ENCODE data around the gene APOA5. TPM values are rescaled to one million over a fixed set of nuclear protein-coding genes. Genes with fewer than 3 reads are reported as not detected.

The APOA5 gene
- total RNA-seq, 1 experiment from 2014 or later: not detected

- no TSS peak for BruUV-seq (replicated peaks)
- H3K79me2 ChIP-seq (ENCODE audit: low read length): no peaks in the 10 kb centered on the region
- DNase-seq (no peak), ATAC-seq (no peak)
- no peaks in the 10 kb centered on the region for H3F3A ChIP-seq (ENCODE audit: low read length, unreplicated experiment)
- H4K20me1 ChIP-seq (ENCODE audit: low read length): no peaks in the 10 kb centered on the region
- H3K27ac ChIP-seq (ENCODE audit: low read length): no peak within 1 kb of the TSS
- no peak within 1 kb of the TSS for H3K4me3 ChIP-seq (ENCODE audit: low read length)
- POLR2A ChIA-PET (ENCODE audit: unreplicated experiment): interaction anchor here (0.6 kb wide), 1 partner anchor 30 kb away, joined by 3 read pairs; no protein-coding TSS in a partner anchor
- no peaks in the 10 kb centered on the region for H3K9me3 ChIP-seq (ENCODE audit: low read length)
- H3K4me1 ChIP-seq (ENCODE audit: insufficient read depth, low read length): peaks cover 7% of the 10 kb centered on the region
- no peaks in the 10 kb centered on the region for H3K27me3 ChIP-seq (ENCODE audit: low read length)
- H3K36me3 ChIP-seq (ENCODE audit: low read depth, low read length): no peaks in the 10 kb centered on the region
- H3K4me2 ChIP-seq (ENCODE audit: low read length): peak within 1 kb of the TSS; percentile 89; the same call in 1 of the 2 replicates
- intact Hi-C loops (cut with micrococcal nuclease): loop anchor here (5.0 kb wide), 1 partner anchor 65 kb away; the partner anchor contains the start of gene BUD13
- no peak within 1 kb of the TSS for H3K9ac ChIP-seq (ENCODE audit: low read length)
- H2AFZ ChIP-seq (ENCODE audit: low read length): no peak within 1 kb of the TSS
- H3K9me2 ChIP-seq (replicated peaks; ENCODE audit: low read length): no peaks in the 10 kb centered on the region
- CTCF ChIA-PET: interaction anchor here (2.3 kb wide), 1 partner anchor 50 kb away, joined by 16 read pairs; the partner anchor contains the start of gene ZPR1
- TF ChIP-seq EZH2 (IDR thresholded peaks at IDR 0.05; ENCODE audit: low read length, unreplicated experiment): no peak
- TF ChIP-seq CTCF (conservative IDR thresholded peaks at IDR 0.05; ENCODE audit: low read depth, low read length): no peak
- no peak for TF ChIP-seq EZH2phosphoT487 (IDR thresholded peaks at IDR 0.05; ENCODE audit: borderline replicate concordance, low read length)
These were observed 45.8 kb upstream of the APOA5 start, which contains the start of gene APOA1 for GRCh38 chr11:116837231-116838091. Gene APOA1, minus strand, starts transcription at chr11:116837622. Its CDS starts 235 bp downstream, at chr11:116837387.

- Histone ChIP-seq H3K4me3 (ENCODE audit: low read length) (no peak overlapping the region), H3K4me1 (ENCODE audit: insufficient read depth, low read length) (peaks cover 7% of the 10 kb centered on the region), H2AFZ (ENCODE audit: low read length) (no peak overlapping the region), H3K27me3 (ENCODE audit: low read length) (no peaks in the 10 kb centered on the region), H3K9me2 (replicated peaks; ENCODE audit: low read length) (no peaks in the 10 kb centered on the region), H4K20me1 (ENCODE audit: low read length) (no peaks in the 10 kb centered on the region), H3K79me2 (ENCODE audit: low read length) (no peaks in the 10 kb centered on the region), H3K9me3 (ENCODE audit: low read length) (no peaks in the 10 kb centered on the region), H3K27ac (ENCODE audit: low read length) (no peak overlapping the region), H3F3A (ENCODE audit: low read length, unreplicated experiment) (no peaks in the 10 kb centered on the region), H3K9ac (ENCODE audit: low read length) (no peak overlapping the region), H3K36me3 (ENCODE audit: low read depth, low read length) (no peaks in the 10 kb centered on the region), H3K4me2 (ENCODE audit: low read length) (peak overlapping the region; percentile 89; the same call in 1 of the 2 replicates)
- intact Hi-C loops (cut with micrococcal nuclease): loop anchor here (5.0 kb wide), 1 partner anchor 64 kb away; the partner anchor contains the start of gene BUD13
- no peak for DNase-seq
- TF ChIP-seq EZH2phosphoT487 (IDR thresholded peaks at IDR 0.05; ENCODE audit: borderline replicate concordance, low read length) (no peak), CTCF (conservative IDR thresholded peaks at IDR 0.05; ENCODE audit: low read depth, low read length) (no peak), EZH2 (IDR thresholded peaks at IDR 0.05; ENCODE audit: low read length, unreplicated experiment) (no peak)
- no TSS peak for BruUV-seq (replicated peaks)
- POLR2A ChIA-PET (ENCODE audit: unreplicated experiment): no interaction called here
- no peak for ATAC-seq
- CTCF ChIA-PET: interaction anchor here (0.7 to 2.3 kb wide), 6 partner anchors 14 to 269 kb away, joined by 3 to 16 read pairs (median 10); partner anchors contain the start of genes APOA5 and ZPR1
These were observed 44.9 kb upstream of the APOA5 start for GRCh38 chr11:116836632-116836991.

Measured in PC-3 (cell line).